HUDEP-2 (cell line): Measurements from ENCODE around the gene C10orf53.

Experiments
- DNase-seq, 76 experiments: peaks; one replicate each; lab custom pipeline; 2025; ENCODE audit not compliant: unreplicated experiment in 76 of 76; lab: John Stamatoyannopoulos, UW

C10orf53 gene

DNA sequence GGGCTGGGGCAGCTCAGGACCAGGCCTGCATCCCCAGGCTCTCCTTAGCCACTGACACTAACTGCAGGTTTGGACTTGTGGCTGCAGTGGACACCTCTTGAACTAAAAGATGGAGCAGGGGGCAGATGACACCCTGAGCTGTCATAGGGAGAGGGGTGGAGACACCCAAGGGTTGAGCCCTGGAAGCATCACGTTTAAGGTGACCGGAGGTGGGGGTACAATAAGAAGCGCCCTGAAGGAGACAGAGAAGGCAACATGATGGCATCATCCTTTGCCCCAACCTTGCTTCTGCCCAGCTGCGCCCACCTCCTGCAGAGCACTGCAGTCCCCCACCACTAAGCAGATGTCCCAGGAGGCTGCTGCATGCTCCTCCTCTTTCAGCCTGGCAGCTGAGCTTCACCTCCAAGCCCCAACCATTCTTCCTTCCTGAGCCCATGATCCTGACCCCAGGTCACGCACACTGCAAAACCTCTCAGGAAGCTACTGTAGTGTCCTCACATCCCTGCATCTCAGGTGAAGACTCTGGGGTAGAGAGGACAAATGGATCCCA is 57.2 kb downstream of the C10orf53 start:
- no peak for DNase-seq

DNA sequence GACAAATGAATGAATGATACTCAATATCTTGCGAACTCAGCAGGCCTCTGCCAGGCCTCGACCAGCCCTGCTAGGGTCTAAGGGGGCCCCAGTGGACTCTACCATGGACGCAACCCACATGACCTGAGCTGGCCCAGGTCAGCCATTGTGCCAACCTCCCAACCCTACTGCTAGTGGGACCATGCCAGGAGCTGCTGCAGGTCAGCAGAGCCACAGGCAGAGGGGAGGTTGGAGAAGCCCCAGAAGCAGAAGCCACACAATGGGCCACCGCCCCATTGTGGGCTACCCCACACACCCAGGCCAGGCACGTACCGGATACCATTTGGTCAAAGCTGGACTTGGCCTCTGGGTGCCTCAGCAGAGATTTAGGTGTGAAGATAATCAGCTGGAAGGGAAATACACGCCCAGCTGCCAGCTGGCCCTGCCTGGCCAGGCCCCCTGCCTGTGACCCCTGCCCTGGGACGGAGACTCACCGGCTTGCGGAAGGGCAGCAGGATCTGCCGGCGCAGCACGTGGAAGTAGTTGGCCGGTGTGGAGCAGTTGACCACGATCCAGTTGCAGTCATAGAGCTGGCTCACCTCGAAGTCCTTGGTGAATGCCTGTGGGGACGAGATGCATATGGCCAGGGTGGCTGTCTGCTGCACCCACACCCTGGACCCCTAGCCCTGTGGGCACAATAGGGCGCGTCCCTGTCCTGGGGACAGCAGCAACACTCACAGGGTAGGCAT is 58.2 kb downstream of the C10orf53 start:
- DNase-seq, result no peak

GRCh38 chr10:49738616-49739360 is 59.3 kb downstream of the C10orf53 start:
- no peak for DNase-seq

DNA sequence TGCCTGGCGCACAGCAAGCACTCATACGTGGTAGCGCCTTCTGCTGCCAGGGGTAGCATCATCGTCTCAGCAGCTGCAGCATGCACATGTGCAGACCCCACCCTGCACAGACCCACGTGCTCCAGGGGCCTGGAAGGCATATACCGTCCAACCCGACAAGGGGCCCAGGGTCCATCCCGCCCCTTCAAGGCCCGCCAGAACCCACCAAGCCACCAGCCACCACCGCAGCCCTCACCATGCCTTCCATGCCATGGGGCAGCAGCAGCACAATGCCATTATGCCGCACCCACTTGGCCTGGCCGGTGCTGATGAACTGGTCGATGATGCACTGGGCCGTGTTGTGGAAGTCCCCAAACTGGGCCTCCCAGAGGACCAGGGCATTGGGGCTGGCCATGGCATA is 60.0 kb downstream of the C10orf53 start:
- DNase-seq, result no peak

DNA sequence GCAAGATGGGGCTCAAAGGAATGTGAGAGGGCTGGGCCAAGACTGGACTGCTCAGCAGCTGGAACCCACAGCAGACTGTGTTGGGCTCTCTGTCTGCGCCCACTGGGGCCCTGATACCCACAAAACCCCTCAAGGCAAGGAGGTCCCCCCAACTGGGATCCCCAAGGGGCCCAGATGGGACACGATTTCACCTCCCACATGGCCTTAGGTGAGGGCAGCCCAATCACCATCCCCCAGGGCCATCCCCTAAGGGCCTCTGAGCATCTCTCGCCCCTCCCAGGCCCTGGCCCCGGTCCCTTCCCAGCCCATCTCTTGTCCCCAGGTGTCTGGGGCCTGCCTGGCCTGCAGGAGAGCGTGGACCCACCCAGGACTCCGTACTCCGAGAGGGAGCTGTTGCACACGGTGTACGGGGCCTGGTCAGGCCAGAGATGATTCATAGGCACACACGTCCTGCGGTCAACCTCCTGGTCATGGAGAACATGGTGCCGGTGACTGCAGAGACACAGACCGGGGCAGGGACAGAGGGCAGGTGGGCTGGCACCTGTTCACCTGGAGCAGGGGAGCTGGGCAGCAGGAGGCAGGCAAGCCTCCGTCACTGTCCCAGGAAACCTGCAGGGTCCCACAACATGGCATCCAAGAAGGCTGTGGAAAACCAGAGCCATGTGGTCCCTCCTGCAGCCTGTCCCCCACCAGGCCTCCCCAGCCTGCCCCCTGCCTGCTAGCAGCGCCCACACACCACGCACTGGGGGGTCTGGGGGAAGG is 61.1 kb downstream of the C10orf53 start:
- DNase-seq, result no peak

GRCh38 chr10:49741108-49741995 is 61.9 kb downstream of the C10orf53 start:
- DNase-seq, result no peak

DNA sequence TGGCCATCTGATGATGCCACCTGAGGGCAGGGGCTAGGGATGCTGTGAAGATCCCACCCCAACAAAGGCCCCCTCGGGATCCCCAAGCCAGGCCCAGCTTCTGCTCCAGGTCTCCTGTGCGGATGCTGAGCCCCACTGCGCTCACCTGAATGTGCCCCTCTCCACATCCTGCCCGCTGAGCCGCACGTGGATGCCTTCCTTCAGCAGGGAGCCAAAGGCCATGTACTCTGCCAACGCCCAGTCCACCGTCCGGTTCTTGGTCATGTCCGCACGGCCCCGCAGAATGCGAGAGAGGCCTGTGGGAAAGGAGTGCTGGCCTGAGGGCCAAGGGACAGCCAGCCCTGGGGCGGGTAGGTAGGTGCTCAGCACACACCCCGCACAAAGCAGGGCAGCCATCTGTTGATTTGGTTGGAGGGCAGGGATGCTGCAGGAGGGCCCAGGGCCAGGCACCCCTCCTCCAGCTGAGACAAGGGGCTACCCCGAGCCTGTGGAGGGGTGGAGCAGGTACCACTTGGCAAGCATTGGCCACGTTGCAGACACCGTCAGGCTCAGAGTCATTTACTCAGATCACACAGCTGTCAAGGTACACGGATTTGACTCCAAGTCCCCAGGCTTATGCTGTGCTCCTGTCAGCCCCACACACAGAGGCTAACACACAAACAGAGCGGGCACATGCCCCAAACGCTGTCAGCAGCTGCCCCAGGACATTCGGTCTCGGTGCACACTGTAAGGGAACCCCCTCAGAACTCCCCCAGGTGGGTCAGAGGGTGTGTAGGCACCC is 63.4 kb downstream of the C10orf53 start:
- DNase-seq, result no peak

DNA sequence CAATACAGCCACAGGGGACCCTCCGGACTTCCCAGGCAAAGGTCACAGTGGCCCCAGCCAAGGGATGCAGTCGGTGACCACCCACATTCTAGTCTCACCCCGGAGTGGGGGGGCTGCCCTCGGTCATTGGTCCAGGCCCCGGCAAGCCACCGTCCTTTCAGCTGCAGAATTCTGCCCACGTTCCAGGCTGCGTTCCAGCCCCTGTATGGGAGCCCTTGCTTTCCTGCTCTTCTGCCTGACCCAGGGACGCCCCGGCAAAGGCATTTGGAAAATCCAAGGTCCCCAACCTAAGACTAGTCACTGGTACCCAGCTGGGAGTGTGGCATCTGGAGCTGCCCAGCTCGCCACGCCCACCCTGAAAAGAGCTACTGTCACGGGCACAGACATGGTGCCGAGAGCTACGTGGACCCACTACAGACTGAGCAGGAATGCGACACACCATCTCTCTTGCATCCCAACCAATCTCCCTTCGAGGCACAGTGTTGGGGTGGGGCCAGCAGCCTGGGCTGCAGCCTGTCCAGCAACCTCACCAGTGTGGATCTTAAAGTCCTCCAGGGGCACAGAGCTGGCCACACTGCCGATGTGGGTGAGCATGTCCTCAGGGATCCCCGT is 64.1 kb downstream of the C10orf53 start:
- no peak for DNase-seq

DNA sequence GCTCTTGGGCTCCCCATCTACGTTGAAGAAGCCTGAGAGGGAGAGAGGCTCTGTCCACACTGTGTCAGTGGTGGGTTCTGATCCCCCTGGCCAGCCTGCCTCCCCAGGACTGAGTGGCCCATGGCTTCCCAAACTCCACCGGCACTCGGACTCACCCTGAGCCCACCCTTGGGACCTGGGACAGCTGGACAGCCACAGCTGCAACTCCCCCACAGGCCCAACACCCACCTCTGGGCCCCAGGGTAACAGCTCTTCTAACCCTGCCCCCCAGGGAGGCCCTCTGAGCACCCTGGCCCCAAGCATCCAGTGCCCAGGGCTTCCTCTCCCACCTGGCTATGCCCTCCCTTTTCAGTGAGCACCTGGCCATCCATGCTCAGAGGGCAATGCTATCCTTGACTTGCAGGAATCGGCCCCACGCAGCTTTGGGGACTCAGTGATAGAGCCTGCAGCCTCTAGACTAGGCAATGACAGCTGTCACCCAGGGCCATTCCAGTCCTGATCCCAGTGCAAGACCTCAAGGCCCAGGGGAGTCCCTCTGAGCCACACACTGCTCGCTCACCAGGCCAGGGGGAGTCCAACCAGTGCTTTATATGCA is 64.7 kb downstream of the C10orf53 start:
- no peak for DNase-seq

GRCh38 chr10:49744924-49745605 is 65.6 kb downstream of the C10orf53 start:
- DNase-seq, result no peak

DNA sequence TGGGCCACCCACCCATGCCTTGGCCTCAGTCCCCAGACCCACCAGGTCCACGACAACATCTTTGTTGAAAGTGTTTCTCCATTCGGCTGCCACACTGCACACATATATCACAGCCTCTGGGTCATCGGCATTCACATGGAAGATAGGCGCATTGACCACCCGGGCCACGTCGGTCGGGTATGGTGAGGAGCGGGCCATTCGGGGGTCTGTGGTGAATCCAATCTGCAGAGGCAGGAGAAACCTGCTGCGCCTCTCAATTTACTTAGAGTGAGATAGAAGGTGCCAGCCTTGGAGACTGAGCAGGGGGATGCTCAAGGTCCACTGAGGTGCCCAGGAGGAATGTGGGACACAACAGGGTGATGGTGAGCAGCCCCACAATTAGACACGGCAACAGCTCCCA is 66.3 kb downstream of the C10orf53 start:
- no peak for DNase-seq

GRCh38 chr10:49746626-49747302 is 67.3 kb downstream of the C10orf53 start:
- DNase-seq, result no peak
